Thoracic aorta (tissue), 2 donors: ENCODE measurements around the gene VAV2. TPM values are rescaled to one million over a fixed set of nuclear protein-coding genes. Genes with fewer than 3 reads are reported as not detected.

Experiments used
- ATAC-seq: fragments of 150-250 bp; one replicate; pipeline ENCODE4 v1.8.0; 2017; ENCODE audit warnings: low read depth; ENCODE audit not compliant: insufficient number of reproducible peaks, low FRiP score
- DNase-seq: peaks from one replicate; pipeline ENCODE4 v3.0.0-alpha.2; 2020; ENCODE audit warnings: low spot score
- H3K27ac ChIP-seq, 2 donors: fragments of 200-600 bp; sonication (generic); 1 replicate in 1 of 2; 2 replicates in 1 of 2; pipeline ENCODE4 v1.5.1; 2016; ENCODE audit warnings: mild to moderate bottlenecking in 2 of 2, moderate library complexity in 2 of 2
- H3K27me3 ChIP-seq: fragments of 200-600 bp; sonication (generic); replicated peaks from 2 replicates; pipeline ENCODE4 v1.6.0; 2016; ENCODE audit warnings: mild to moderate bottlenecking; ENCODE audit not compliant: insufficient read depth
- H3K36me3 ChIP-seq: fragments of 200-600 bp; sonication (generic); one replicate; pipeline ENCODE4 v1.5.1; 2016
- H3K4me1 ChIP-seq, 2 donors: fragments of 200-600 bp; sonication (generic); 1 replicate in 1 of 2; 2 replicates in 1 of 2; pipeline versions ENCODE4 v1.5.1 to v1.6.0; 2016; ENCODE audit warnings: low read depth in 2 of 2, mild to moderate bottlenecking in 1 of 2; ENCODE audit not compliant: control insufficient read depth in 1 of 2
- H3K4me3 ChIP-seq: fragments of 200-600 bp; sonication (generic); 2 replicates; pipeline ENCODE4 v1.5.1; 2016; ENCODE audit warnings: mild to moderate bottlenecking
- H3K9me3 ChIP-seq: fragments of 200-600 bp; sonication (generic); 2 replicates; pipeline ENCODE4 v1.5.1; 2016
- total RNA-seq, 2 donors: library from RNA; depleted of rRNA; stranded (reverse); fragments of >200 nt; gene quantifications; one replicate each; pipeline versions ENCODE4 v1.1.0 to v1.2.3, GENCODE V29; 2016
- TF ChIP-seq, protein P1 (sequence below): fragments of 200-600 bp; sonication (generic); IDR thresholded peaks from one replicate; pipeline ENCODE4 v1.5.1; 2019; ENCODE audit warnings: antibody characterized with exemption

VAV2 gene
- total RNA-seq, 2 donors from 2014 or later = 10.1 to 11.5 TPM

DNA sequence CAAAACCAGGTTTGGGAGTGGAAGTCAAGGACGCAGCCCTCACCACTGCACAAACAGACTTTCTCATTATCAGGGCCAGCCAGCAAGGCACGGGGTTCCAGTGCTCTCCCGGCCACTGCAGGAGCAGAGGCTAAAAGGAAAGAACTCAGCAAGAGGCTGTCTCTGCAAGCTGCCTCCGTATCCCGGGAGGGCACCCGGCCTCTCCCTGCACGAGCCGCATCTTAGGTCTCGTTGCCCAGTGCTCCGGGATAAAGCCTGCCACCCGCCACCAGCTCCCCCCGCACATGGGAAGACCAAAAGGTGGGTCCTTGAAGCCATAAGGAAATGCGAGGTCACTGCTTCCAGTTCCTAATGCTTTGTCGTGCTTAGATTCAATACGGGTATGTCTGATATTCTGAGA lies 136.8 kb downstream of the VAV2 start:
- no peak for ATAC-seq
- H3K36me3 ChIP-seq = no peaks in the 10 kb centered on the region
- H3K4me3 ChIP-seq = no peak overlapping the region
- no peak overlapping the region for H3K27ac ChIP-seq
- TF ChIP-seq, protein P1, sequence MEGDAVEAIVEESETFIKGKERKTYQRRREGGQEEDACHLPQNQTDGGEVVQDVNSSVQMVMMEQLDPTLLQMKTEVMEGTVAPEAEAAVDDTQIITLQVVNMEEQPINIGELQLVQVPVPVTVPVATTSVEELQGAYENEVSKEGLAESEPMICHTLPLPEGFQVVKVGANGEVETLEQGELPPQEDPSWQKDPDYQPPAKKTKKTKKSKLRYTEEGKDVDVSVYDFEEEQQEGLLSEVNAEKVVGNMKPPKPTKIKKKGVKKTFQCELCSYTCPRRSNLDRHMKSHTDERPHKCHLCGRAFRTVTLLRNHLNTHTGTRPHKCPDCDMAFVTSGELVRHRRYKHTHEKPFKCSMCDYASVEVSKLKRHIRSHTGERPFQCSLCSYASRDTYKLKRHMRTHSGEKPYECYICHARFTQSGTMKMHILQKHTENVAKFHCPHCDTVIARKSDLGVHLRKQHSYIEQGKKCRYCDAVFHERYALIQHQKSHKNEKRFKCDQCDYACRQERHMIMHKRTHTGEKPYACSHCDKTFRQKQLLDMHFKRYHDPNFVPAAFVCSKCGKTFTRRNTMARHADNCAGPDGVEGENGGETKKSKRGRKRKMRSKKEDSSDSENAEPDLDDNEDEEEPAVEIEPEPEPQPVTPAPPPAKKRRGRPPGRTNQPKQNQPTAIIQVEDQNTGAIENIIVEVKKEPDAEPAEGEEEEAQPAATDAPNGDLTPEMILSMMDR = no peak
- DNase-seq = no peak
- no peaks in the 10 kb centered on the region for H3K9me3 ChIP-seq
- no peaks in the 10 kb centered on the region for H3K4me1 ChIP-seq
- H3K27me3 ChIP-seq = no peaks in the 10 kb centered on the region

- Histone ChIP-seq H3K4me3 (no peak overlapping the region), H3K9me3 (no peaks in the 10 kb centered on the region), H3K27ac (no peak overlapping the region), H3K27me3 (no peaks in the 10 kb centered on the region), H3K36me3 (no peaks in the 10 kb centered on the region), H3K4me1 (no peaks in the 10 kb centered on the region)
- no peak for ATAC-seq
- DNase-seq = no peak
- TF ChIP-seq, protein P1 = no peak
Observed at GRCh38 chr9:133854765-133855164, 137.4 kb downstream of the VAV2 start.

GRCh38 chr9:133854048-133854447 lies 138.1 kb downstream of the VAV2 start:
- Histone ChIP-seq H3K27me3 (no peaks in the 10 kb centered on the region), H3K4me3 (no peak overlapping the region), H3K4me1 (no peaks in the 10 kb centered on the region), H3K36me3 (no peaks in the 10 kb centered on the region), H3K27ac (no peak overlapping the region), H3K9me3 (no peaks in the 10 kb centered on the region)
- TF ChIP-seq, protein P1 = no peak
- ATAC-seq (no peak), DNase-seq (no peak)

GRCh38 chr9:133853331-133853730 lies 138.8 kb downstream of the VAV2 start:
- TF ChIP-seq, protein P1 = no peak
- Histone ChIP-seq H3K27ac (no peak overlapping the region), H3K4me3 (no peak overlapping the region), H3K4me1 (no peaks in the 10 kb centered on the region), H3K36me3 (no peaks in the 10 kb centered on the region), H3K27me3 (no peaks in the 10 kb centered on the region), H3K9me3 (no peaks in the 10 kb centered on the region)
- ATAC-seq (no peak), DNase-seq (no peak)

- Histone ChIP-seq H3K36me3 (no peaks in the 10 kb centered on the region), H3K27me3 (no peaks in the 10 kb centered on the region), H3K4me3 (no peak overlapping the region), H3K4me1 (no peaks in the 10 kb centered on the region), H3K9me3 (no peaks in the 10 kb centered on the region), H3K27ac (no peak overlapping the region)
- DNase-seq (no peak), ATAC-seq (no peak)
- TF ChIP-seq, protein P1 = no peak
Observed at GRCh38 chr9:133852431-133852830, 139.7 kb downstream of the VAV2 start.
